ENCODE results near the gene DCDC1. TPM values are rescaled to one million over a fixed set of nuclear protein-coding genes. Genes with fewer than 3 reads are reported as not detected.

The DCDC1 gene, protein sequence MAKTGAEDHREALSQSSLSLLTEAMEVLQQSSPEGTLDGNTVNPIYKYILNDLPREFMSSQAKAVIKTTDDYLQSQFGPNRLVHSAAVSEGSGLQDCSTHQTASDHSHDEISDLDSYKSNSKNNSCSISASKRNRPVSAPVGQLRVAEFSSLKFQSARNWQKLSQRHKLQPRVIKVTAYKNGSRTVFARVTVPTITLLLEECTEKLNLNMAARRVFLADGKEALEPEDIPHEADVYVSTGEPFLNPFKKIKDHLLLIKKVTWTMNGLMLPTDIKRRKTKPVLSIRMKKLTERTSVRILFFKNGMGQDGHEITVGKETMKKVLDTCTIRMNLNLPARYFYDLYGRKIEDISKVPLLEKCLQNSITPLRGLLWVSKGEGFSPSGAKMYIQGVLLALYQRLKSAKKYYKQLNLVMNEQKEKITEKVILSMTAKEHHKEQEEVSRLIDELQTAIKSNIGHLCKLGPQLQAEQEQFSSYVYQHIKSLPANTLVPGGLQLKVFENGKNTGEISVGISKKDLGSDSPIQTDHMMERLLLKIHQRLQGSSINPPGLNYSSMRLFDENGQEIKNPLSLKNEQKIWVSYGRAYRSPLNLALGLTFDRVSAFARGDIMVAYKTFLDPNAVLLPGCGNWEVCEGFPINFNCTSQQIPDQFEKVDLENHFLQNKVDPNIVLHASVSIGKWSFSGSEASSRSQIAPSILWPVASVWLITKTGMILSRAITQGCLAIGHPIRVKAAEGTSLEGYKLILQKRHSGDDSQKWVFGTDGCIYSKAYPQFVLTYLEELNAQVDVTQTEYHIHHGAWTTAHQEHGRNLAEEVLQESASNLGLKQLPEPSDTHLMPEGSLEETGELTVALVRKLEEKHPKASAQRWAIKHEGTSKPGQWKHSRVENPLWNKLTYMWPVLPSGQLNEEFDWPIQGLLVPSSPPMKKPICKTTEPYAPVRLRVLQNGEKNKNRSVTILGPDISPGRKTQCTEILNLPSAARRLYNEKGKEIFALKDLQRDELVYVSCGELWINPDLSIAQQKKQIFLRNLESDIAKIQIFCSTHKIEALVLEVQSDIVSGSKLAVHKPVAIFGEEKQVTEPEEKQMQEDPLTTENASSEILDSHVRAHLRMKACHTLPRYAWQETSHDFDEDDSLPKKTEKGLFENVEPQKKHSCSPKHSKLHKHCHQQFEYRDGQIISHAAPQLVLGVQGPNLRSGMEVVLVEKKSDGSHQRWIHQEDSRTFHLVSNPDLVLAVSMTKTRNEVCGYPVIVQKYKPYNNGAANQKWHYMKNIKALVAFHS (N-terminal part only)
- total RNA-seq = under 1 TPM in 1 of 2 donors, not detected in 1; 0.42 TPM

GRCh38 chr11:31369348-31370329, at the start of gene DCDC1, which contains the start of gene DNAJC24:
Gene DCDC1 (minus strand): TSS chr11:31369739. CDS start chr11:31328280, 41,459 bp downstream.
Gene DNAJC24 (plus strand): TSS chr11:31369860. CDS start chr11:31370749, 889 bp downstream.
- peak; percentile 99 for ATAC-seq (replicated peaks in 1 of 2)

DNA sequence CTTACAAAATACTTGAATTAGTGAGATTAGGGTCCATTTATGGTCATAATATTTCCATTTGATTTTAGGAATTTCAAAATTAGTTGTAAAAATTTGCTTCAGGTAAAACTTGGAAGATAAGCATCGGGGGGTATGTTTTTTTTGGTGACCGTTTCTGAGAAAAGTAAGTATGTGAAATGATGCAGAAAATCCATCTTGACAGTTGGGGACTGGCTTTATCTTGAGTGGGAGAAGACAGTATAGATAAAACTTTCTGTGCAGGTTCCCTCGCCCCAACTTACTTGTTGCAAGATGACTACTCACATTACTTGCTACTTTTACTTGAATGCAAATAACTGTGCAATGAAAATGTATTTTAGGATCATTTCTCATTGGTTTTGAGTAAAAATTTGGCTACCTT, 49.6 kb upstream of the DCDC1 start:
- no peaks in the 10 kb centered on the region for H3K36me3 Mint-ChIP-seq (ENCODE audit: insufficient read depth in 2 of 2)
- H3K9me3 Mint-ChIP-seq = no peaks in the 10 kb centered on the region
- DNase-seq (no peak), ATAC-seq (replicated peaks in 1 of 2) (no peak)
- no peak overlapping the region for H3K4me3 Mint-ChIP-seq
- H3K4me1 Mint-ChIP-seq (ENCODE audit: low read depth) = no peaks in the 10 kb centered on the region
- H3K27me3 Mint-ChIP-seq (ENCODE audit: low read depth) = no peaks in the 10 kb centered on the region
- H3K27ac Mint-ChIP-seq = no peak overlapping the region

More at GRCh38 chr11:31369348-31370329, at the start of gene DCDC1, which contains the start of gene DNAJC24:
- peaks cover 40% of the 10 kb centered on the region for H3K4me1 Mint-ChIP-seq (ENCODE audit: low read depth)
- H3K9me3 Mint-ChIP-seq = no peaks in the 10 kb centered on the region
- H3K36me3 Mint-ChIP-seq (ENCODE audit: insufficient read depth in 2 of 2) = peaks cover under 1 to 2% of the 10 kb centered on the region in 2 donors
- H3K4me3 Mint-ChIP-seq = peak within 1 kb of the TSS; percentile 86 to 87
- H3K27me3 Mint-ChIP-seq (ENCODE audit: low read depth) = peaks cover 5% of the 10 kb centered on the region
- DNase-seq = peak; percentile 92 to 93
- H3K27ac Mint-ChIP-seq = peak within 1 kb of the TSS; percentile 90

DNA sequence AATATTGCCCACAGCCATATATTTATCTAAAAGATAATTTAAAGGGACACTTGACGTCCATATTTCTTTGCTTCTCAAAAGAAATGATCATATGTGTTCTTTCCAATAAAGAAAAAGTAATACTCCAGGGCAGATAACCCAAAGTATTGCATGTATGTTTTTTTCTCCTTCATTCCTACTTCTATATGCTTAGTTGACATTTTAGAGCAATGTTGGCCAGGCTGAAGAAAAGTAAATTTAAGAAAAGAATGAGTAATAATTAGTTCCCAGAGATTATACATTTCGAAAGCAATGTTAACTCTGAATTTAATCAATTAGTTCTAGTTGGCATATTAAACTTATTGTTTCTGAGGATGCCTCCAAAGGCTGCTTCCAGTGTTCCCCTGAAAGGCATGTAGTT, 48.3 kb upstream of the DCDC1 start:
- DNase-seq (no peak), ATAC-seq (replicated peaks in 1 of 2) (no peak)
- Mint-ChIP-seq H3K27me3 (ENCODE audit: low read depth) (no peaks in the 10 kb centered on the region), H3K36me3 (ENCODE audit: insufficient read depth in 2 of 2) (no peaks in the 10 kb centered on the region), H3K27ac (no peak overlapping the region), H3K4me1 (ENCODE audit: low read depth) (no peaks in the 10 kb centered on the region), H3K4me3 (no peak overlapping the region), H3K9me3 (no peaks in the 10 kb centered on the region)

GRCh38 chr11:31417357-31417756, 47.8 kb upstream of the DCDC1 start:
- ATAC-seq (replicated peaks in 1 of 2) (no peak), DNase-seq (no peak)
- Mint-ChIP-seq H3K9me3 (no peaks in the 10 kb centered on the region), H3K36me3 (ENCODE audit: insufficient read depth in 2 of 2) (no peaks in the 10 kb centered on the region), H3K4me3 (no peak overlapping the region), H3K27ac (no peak overlapping the region), H3K4me1 (ENCODE audit: low read depth) (peaks cover 3% of the 10 kb centered on the region), H3K27me3 (ENCODE audit: low read depth) (no peaks in the 10 kb centered on the region)

DNA sequence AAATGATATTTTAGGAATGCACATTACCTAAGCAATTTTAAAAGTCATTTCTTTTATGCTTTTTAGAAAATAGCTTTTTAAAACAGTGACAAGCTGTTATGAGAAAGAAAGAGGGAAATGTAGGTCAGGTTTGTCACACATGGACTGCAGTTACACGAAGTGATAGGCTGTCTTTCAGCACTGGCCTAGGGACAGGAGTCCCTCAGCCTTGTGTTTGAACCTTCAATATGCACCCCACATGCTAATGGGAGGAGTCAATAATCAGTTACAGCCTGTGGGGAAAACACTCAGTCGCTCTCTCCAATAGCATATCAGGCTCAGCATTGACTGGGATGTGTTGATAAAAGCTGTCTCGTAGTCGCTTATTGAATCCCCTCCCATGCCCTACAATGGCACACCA, 45.9 kb upstream of the DCDC1 start:
- ATAC-seq (replicated peaks in 1 of 2) (no peak), DNase-seq (no peak)
- H3K4me1 Mint-ChIP-seq (ENCODE audit: low read depth) = peaks cover 4% of the 10 kb centered on the region
- H3K27me3 Mint-ChIP-seq (ENCODE audit: low read depth) = no peaks in the 10 kb centered on the region
- no peak overlapping the region for H3K27ac Mint-ChIP-seq
- no peak overlapping the region for H3K4me3 Mint-ChIP-seq
- H3K36me3 Mint-ChIP-seq (ENCODE audit: insufficient read depth in 2 of 2) = no peaks in the 10 kb centered on the region
- no peaks in the 10 kb centered on the region for H3K9me3 Mint-ChIP-seq

- Mint-ChIP-seq H3K27me3 (ENCODE audit: low read depth) (no peaks in the 10 kb centered on the region), H3K9me3 (no peaks in the 10 kb centered on the region), H3K27ac (no peak overlapping the region), H3K36me3 (ENCODE audit: insufficient read depth in 2 of 2) (no peaks in the 10 kb centered on the region), H3K4me3 (no peak overlapping the region), H3K4me1 (ENCODE audit: low read depth) (peaks cover 4% of the 10 kb centered on the region)
- no peak for DNase-seq
- no peak for ATAC-seq (replicated peaks in 1 of 2)
Measured at GRCh38 chr11:31414338-31414737, 44.8 kb upstream of the DCDC1 start.

GRCh38 chr11:31412946-31413345, 43.4 kb upstream of the DCDC1 start:
- no peaks in the 10 kb centered on the region for H3K9me3 Mint-ChIP-seq
- no peak overlapping the region for H3K4me3 Mint-ChIP-seq
- DNase-seq (no peak), ATAC-seq (replicated peaks in 1 of 2) (no peak)
- peaks cover 4% of the 10 kb centered on the region for H3K4me1 Mint-ChIP-seq (ENCODE audit: low read depth)
- H3K36me3 Mint-ChIP-seq (ENCODE audit: insufficient read depth in 2 of 2) = no peaks in the 10 kb centered on the region
- no peak overlapping the region for H3K27ac Mint-ChIP-seq
- H3K27me3 Mint-ChIP-seq (ENCODE audit: low read depth) = no peaks in the 10 kb centered on the region

- peak; percentile 1 to 3 for DNase-seq
Measured at GRCh38 chr11:31408201-31408600, 38.7 kb upstream of the DCDC1 start.

DNA sequence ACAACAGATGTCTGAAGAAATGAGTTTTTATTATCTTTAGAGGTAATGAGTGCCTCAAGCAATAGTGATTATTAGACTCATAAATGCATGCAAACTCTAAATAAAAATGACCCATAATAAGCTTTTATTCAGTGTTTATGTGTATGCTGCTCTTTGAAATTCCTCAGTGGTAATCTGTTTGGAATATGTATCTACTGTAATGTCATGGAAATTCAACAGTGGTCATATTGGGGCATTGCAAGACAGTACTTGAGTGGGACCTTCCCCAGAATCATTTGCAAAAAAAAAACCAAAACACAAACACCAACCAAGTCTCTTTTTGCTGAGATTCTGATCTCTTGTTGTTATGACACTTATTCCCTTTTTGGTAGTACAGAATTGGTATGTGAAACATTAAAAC, 35.1 kb upstream of the DCDC1 start:
- Mint-ChIP-seq H3K27ac (no peak overlapping the region), H3K27me3 (ENCODE audit: low read depth) (no peaks in the 10 kb centered on the region), H3K4me1 (ENCODE audit: low read depth) (no peaks in the 10 kb centered on the region), H3K4me3 (no peak overlapping the region), H3K36me3 (ENCODE audit: insufficient read depth in 2 of 2) (peaks cover 4 to 10% of the 10 kb centered on the region in 2 donors), H3K9me3 (peaks cover 0 to 3% of the 10 kb centered on the region in 2 donors)
- ATAC-seq (replicated peaks in 1 of 2) = no peak
- DNase-seq = no peak

More at GRCh38 chr11:31408201-31408600, 38.7 kb upstream of the DCDC1 start:
- Mint-ChIP-seq H3K36me3 (ENCODE audit: insufficient read depth in 2 of 2) (no peaks in the 10 kb centered on the region), H3K4me1 (ENCODE audit: low read depth) (peaks cover 4% of the 10 kb centered on the region), H3K4me3 (no peak overlapping the region), H3K27me3 (ENCODE audit: low read depth) (no peaks in the 10 kb centered on the region), H3K9me3 (no peaks in the 10 kb centered on the region), H3K27ac (no peak overlapping the region)
- ATAC-seq (replicated peaks in 1 of 2) = peak; percentile 57 to 86

DNA sequence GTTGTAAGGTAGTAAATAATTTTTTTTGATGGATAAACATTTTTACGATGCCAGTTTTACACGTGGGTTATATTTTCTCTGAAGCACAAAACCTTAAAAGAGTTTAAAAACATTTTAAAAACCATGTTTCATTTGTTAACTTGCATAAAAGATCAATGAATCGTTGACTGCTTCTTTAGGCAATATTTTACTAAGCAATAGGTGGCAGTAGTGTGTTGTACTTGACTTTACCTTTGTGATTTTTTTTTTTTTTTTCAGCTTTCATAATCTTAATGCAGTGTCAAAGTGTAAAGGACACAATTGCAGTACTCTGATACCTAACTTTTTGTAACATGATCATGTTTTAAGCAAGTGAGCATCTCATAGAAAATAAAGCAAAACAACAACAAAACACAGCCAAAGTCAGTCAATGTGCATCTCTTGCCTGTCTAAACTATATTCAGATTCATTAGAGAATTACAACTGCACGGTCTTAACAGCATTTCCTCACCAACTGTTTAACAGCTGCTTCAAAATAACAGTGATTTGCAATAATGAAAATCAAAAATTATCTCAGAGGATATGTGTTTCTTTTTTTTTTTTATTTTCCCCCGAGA, 27.8 kb upstream of the DCDC1 start:
- DNase-seq = no peak
- Mint-ChIP-seq H3K4me3 (no peak overlapping the region), H3K36me3 (ENCODE audit: insufficient read depth in 2 of 2) (peaks cover 4 to 10% of the 10 kb centered on the region in 2 donors), H3K4me1 (ENCODE audit: low read depth) (no peaks in the 10 kb centered on the region), H3K27ac (peak overlapping the region; percentile 9), H3K27me3 (ENCODE audit: low read depth) (no peaks in the 10 kb centered on the region), H3K9me3 (peaks cover 0 to 3% of the 10 kb centered on the region in 2 donors)
- ATAC-seq (replicated peaks in 1 of 2) = no peak

GRCh38 chr11:31387379-31387778, 17.8 kb upstream of the DCDC1 start:
- ATAC-seq (replicated peaks in 1 of 2) = no peak
- no peak overlapping the region for H3K4me3 Mint-ChIP-seq
- no peak overlapping the region for H3K27ac Mint-ChIP-seq
- peaks cover 0 to 2% of the 10 kb centered on the region in 2 donors for H3K36me3 Mint-ChIP-seq (ENCODE audit: insufficient read depth in 2 of 2)
- no peaks in the 10 kb centered on the region for H3K27me3 Mint-ChIP-seq (ENCODE audit: low read depth)
- no peak for DNase-seq
- H3K9me3 Mint-ChIP-seq = no peaks in the 10 kb centered on the region
- no peaks in the 10 kb centered on the region for H3K4me1 Mint-ChIP-seq (ENCODE audit: low read depth)
